Eye (tissue), 1 donor: Measurements from ENCODE around the gene CDK2.
"Not testable (repeated sequence)": the region's sequence is repeated elsewhere in the genome, so short reads cannot be mapped to it uniquely, and the experiment has no call there.

ENCODE experiments used
- DNase-seq: peaks from one replicate; pipeline ENCODE4 v3.0.0-alpha.2; 2015

Gene CDK2

DNA sequence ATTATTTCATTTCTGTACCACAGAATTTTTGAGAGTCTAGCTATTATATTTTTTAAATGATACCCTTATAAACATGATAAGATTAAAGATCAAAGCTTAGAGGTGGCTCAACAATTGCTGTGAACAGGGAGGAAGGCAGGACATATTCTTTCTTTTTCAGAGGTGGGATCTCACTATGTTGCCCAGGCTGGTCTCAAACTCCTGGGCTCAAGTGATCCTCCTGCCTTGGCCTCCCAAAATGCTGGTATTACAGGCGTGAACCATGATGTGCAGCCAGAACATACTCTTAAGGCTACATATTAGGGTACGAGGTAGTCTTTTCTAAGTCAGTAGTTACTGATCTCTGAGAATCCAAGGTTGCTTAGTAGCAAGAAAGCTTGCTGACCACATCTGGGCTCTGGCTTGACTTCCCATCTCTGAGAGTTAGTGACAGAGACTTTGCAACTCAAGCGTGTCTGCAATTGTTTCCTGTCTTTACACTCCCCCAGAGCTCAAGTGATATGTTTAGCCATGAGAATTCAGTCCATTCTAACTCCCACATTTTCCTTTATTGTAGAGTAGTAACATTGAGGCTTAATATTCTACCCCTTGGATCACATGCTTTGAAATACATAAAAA, 15.8 kb downstream of the CDK2 start:
- no peak for DNase-seq

DNA sequence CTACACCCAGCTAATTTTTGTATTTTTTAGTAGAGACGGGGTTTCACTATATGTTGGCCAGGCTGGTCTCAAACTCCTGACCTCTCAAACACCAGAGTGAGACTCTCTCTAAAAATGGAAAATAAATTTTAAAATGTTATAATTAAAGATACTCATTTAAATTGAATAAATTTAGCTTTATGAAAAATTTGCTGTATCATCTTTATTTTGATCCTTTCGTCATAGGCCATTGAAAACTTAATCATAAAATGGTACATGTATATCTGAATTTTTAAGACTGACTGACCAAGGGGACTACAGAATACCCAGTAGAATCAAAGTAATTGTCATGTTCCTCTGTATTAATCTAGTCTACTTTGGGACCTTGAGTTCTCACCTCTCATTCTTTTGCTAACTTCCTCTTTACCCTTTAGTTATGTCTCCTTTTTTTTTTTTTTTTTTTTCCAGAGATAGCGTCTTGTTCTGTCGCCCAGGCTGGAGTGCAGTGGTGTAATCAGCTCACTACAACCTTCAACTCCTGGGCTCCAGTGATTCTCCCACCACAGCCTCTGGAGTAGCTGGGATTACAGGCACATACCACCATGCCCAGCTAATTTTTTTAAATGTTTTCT, 16.7 kb downstream of the CDK2 start:
- no peak for DNase-seq

DNA sequence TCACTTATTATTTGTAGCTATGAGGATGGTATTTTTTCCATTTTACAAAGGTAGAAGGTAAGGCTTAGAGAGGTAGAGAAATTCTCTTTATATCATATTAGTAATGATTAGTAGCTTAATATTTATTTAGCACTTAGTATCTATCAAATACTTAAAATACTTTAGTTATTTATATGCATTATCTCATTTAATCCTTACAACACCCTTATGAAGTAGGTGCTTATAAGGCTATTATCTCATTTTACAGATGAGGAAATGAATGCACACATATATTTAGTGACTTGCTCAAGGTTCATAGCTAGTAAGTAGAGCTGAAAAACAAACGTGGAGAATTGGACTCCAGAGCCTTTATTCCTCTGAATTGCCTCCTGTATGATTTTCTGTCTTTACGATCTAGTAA, 18.2 kb downstream of the CDK2 start:
- DNase-seq: no peak

DNA sequence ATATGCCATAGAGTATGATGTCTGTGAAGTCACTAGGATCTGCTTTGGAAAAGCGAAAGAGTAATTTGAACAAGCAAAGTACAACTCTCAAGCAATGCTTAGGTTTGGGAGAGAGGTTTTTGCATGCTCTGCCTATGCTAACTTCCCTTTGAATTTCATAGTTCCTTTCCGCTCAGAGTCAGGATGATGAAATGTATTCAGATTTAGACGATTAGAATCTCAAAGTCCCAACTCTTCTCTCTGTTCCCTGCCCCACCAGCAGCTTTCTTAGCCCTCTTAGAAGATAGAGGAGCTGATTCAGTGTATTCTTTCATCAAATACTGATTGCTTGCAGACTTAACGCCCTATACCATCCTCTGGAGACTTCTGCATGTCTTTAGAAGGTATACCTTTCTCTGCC, 18.7 kb downstream of the CDK2 start:
- DNase-seq: no peak

DNA sequence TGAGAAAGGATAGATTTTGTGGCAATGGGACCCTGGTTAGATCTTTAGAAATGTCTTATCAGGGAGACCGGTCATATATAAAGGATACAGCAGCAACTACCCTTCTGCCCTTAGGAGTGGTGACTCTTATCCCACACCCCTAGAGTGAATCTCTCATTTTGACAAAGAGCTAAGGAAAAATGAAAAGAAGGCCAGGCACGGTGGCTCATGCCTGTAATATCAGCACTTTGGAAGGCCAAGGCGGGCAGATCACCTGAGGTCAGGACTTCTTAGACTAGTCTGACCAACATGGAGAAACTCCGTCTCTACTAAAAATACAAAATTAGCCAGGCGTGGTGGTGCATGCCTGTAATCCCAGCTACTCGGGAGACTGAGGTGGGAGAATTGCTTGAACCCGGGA, 19.3 kb downstream of the CDK2 start:
- DNase-seq: not testable (repeated sequence)

DNA sequence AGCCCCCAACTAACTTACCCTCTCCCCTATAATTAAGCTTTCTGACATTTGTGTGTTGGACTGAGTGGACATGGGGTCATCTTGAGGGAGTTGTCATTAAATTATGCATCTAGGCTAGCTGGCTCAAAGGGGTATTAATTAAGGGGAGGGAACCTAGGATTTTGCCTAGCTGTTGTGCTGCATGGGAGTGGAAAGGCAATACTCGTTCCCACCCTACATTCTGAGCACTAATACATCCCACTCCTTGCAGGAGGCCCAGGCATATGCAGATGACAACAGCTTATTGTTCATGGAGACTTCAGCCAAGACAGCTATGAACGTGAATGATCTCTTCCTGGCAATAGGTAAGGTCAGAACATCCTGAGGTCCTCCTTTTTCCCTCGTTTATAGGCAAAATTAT, 24.5 kb downstream of the CDK2 start:
- no peak for DNase-seq

DNA sequence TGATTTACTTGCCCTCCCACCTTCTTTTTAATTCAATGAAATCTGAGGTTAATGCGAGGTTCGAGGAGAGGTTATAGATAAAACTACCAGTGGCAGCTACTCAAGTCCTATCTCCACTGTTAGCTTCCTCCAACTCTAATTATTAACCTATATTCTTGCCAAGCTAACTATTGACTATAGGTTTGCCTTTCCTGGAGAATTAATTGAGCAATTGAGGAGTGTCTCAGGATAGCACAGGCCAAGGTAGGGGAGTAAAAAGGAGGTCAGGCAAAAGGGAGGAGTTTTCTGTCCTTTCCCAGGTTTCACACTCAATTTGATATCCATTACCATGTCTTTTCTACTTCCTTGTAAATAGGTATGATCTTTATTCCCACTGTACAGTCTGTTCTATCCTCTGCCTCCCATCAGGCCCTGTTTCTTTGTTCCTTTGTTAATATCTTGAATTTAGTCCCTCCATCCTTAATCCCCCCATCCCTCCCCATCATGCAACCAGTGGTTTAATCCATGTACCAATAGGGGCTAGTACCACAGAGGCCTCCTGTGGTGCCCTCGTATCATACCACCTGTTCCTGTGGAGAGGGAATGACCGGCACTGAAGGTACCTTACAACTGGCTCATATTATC, 26.7 kb downstream of the CDK2 start:
- no peak for DNase-seq

DNA sequence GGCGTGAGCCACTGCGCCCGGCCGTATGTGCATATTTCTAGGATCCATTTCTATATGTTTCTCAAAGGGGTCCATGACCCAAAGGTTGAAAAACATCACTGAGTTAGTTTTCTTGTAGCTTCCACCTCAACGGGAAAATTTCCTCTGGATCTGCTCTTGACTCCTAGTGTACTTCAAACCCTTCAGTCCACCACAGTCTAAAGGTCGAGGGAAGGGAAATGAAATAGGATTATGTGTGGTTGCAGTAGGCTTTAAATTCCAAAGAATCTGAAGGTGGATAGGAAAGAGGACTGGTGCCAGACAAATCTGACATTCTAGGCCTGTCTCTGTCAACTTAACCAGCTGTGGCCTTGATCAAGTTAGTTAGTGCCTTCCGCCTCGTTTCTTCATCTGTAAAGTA, 28.7 kb downstream of the CDK2 start:
- DNase-seq: no peak

DNA sequence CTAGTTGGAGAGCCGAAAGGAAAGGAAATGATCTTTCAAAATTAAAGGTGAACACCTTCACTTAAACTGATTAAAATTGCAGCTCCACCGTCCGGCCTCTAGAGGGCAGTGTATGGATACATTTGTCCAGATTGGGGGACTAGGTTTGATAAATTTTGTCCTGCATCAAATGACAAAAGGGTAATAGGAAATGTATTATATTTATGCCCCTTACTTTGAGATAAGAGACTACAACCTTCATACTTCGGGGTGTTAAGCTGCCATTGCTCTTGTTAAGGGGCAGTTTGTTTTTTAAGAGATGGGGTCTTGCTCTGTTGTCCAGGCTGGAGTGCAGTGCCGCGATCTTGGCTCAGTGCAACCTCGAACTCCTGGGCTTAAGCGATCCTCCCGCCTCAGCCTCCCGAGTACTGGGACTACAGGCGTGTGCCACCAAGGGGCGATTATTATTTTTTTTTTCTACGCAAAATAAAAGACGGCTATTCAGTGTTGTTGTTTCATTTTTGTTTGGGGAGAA, 29.6 kb downstream of the CDK2 start:
- DNase-seq: peak; percentile 92

DNA sequence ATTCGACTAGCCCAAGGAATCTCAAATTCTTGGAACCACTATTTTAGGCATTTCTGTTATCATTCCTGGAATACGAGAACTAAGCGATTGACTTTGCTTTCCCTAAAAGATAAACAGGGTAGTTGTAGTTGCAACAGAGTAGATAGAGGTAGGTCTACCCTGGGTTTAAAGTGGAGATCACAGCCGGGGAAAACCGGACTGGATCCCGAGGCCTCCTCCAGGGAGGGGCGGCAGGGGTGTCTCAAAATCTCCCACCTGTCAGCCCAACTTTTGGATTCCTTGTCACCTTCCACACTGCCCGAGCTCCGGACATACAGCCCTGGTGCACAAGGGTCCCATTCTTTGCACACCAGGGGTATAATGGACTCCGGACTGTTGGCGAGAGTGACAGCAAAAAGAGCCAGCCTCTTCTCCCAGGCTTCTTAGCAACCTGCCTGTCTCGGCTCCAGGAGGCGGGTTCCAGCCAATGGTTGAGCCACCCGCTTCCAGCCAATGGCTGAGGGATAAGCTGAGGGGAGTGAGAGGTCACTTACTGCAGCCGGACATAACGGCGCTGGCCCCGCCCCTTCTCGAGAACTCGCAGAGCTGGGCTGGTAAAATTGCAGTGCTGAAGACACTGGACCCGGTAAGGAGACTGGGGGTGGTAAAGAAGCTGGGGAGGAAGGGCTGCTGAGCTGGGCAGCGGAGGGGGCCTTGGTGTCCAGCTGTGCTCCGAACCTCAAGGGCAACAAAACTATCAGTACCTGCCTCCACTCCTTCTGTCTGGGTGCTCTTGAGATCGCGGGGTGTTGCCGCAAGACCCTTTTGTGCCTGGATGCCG, 30.3 kb downstream of the CDK2 start, which contains the start of gene SUOX:
SUOX (plus strand) TSS at position 562 of the 820 bp plus-strand sequence. CDS start 4,946 bp downstream, outside the sequence.
- DNase-seq: peak; percentile 97

DNA sequence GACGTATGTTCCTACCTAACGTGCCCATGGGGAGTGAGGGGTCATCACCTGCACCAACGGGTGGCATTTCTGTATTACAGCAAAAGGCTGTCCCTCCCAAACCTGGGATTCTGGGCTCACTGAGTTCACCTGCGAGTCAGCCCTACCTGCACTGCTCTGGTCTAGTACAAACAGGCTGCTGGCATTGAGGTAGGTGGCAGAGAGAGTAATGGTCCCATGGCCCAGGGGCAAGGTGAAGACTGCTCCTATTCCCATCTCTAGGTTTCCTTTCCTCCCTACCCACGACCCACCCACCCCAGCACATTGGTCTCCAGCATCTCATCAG, 30.9 kb downstream of the CDK2 start:
- no peak for DNase-seq

DNA sequence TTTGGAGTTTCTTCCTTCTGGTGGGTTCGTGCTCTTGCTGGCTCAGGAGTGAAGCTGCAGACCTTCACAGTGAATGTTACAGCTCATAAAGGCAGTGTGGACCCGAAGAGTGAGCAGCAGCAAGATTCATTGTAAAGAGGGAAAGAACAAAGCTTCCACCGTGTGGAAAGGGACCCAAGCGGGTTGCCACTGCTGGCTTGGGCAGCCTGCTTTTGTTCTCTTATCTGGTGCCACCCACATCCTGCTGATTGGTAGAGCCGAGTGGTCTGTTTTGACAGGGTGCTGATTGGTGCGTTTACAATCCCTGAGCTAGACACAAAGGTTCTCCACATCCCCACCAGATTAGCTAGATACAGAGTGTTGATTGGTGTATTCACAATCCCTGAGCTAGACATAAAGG, 32.9 kb downstream of the CDK2 start:
- DNase-seq: not testable (repeated sequence)

DNA sequence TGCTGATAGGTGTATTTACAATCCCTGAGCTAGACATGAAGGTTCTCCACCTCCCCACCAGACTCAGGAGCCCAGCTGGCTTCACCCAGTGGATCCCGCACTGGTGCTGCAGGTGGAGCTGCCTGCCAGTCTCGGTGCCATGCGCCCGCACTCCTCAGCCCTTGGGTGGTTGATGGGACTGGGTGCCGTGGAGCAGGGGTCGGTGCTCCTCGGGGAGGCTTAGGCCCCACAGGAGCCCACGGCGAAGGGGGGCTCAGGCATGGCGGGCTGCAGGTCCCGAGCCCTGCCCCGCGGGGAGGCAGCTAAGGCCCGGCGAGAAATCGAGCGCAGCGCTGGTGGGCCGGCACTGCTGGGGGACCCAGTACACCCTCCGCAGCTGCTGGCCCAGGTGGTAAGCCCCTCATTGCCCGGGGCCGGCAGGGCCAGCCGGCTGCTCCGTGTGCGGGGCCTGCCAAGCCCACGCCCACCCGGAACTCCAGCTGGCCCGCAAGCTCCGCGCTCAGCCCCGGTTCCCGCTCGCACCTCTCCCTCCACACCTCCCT, 33.4 kb downstream of the CDK2 start:
- not testable (repeated sequence) for DNase-seq

DNA sequence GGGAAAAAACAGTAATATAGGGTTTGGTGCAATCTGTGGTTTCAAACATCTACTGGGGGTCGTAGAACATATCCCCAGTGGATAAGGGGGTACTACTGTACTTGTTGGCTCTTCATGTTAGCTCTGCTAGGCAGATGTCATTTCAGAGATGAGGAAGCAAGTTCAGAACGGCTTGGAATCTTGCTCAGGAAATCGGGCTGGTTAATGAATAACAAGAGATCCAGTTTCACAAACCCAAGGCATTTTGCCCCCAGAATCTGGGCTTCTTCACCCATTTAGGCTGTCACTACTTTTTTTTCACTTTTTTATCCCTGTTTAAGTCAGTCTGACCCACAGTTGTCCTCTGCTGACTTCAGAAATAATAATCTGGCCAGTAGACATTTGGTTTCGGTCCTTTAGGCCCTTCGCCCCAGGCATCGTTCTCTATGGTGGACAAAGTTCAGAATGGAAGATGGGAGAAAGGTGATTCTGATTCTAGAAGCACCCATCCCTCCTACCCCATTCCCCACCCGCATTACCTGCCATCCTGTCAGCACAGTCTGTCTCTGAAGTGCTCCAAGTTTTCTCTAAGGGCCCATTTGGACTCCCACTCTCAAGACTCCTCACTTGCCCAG, 35.0 kb downstream of the CDK2 start:
- no peak for DNase-seq

DNA sequence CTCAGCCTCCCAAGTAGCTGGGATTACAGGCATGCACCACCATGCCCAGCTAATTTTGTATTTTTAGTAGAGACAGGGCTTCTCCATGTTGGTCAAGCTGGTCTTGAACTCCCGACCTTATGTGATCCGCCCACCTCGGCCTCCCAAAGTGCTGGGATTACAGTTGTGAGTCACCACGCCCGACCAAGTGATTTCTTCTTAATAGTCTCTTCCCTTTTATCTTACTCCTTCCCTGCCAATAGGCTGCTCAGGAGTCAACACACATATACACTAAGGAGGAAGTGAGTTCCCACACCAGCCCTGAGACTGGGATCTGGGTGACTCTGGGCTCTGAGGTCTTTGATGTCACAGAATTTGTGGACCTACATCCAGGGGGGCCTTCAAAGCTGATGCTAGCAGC, 36.7 kb downstream of the CDK2 start:
- DNase-seq: not testable (repeated sequence)

DNA sequence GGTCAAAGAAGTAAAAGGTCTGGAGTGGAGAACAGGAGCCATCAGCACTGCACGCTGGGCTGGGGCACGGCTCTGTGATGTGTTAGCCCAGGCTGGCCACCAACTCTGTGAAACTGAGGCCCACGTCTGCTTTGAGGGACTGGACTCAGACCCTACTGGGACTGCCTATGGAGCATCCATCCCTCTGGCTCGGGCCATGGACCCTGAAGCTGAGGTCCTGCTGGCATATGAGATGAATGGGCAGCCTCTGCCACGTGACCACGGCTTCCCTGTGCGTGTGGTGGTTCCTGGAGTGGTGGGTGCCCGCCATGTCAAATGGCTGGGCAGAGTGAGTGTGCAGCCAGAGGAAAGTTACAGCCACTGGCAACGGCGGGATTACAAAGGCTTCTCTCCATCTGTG, 37.6 kb downstream of the CDK2 start:
- no peak for DNase-seq

DNA sequence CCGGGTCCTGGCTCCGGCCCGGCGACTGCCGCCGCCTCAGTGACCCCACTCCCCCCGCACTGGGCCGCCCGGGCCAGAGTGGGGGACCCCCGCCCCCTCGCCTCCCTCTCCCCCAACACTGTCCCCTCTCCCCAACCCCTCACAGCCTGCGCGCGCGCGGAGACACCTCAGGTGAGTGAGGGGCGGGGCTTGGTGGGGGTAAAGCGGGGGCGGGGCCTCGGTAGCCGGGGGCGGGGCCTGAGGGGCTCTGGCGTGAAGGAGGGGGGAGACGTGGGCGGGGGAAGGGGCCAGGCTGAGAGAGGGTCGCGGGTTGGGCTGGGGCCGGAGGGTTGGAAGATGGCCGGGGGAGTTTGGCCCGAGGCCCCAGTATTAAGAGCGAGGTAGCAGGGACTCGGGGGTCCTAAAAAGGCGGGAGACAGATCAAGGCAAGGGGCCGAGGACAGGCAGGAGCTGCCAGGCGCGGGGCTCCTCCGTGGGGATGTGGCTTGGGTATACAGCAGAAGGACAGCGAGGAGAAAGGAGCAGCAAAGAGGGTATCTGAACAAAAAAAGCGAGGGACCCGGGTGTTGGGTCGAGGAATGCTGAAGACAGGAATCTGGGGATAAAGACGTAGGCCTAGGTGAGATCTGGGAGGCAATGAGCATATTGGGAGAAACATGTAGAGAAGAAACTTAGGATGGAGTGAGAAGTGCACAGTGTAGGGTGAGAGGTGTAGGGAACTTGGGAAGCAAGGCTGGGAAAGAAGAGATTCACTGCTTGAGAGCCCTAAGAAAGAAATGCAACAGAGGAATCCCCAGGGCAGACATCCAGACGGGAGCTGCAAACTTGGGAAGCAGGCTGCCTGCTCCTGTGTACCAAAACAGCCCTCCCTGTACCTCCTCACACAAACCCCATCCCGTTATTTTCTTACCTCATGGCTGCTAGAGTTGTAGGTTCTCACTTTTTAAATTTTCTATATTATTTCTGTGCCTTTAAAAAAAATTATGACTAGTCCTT, 41.2 kb downstream of the CDK2 start:
- peak; percentile 83 for DNase-seq

DNA sequence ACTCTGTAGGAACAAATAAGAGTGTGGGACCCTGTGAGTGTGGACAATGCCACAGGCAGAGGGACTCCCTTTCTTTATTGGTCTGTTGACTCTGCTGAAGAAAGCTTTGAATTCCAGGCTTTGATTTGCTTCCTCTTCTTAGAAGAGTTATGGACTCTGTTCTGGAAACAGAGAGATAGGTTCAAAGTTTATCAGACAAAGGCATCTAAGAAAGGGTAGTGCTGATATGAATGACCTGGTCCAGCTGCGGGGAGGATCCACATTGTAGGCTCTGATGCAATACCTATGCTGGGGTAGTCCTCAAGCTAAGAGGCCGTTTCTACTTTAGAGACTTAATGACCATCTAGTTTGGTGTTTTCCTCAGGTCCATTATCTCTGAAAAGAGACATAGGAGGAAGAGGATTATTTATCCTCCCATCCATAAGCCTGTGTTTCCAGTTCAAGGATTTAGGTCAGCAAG, 43.5 kb downstream of the CDK2 start:
- DNase-seq: no peak

DNA sequence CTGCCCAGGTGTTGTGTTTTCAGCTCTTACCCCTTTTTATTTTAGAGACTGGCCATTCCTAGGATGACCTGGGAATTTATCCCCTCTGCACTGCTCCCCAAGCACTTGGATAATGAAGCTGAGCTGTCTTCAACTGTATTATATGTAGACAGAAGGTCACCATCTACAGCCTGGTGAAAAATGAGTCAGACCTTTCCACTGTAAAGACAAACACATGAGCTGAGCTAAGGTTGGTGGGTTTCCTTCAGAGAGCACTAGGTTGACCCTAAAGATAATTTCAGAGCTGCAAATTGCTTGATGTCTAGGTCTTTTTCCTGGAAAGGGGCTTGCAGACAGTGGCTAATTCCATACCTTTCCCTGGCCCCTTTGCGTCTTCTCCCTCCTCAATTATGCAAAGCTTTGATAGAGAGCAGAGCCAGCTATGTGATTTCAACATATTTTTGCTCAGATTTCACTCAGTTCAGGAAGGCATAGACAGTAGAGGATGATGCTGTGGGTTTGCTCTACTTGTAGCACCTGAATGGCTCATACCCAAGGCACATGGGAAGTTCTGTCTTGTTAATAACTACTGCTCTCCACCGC, 45.0 kb downstream of the CDK2 start:
- DNase-seq: no peak

DNA sequence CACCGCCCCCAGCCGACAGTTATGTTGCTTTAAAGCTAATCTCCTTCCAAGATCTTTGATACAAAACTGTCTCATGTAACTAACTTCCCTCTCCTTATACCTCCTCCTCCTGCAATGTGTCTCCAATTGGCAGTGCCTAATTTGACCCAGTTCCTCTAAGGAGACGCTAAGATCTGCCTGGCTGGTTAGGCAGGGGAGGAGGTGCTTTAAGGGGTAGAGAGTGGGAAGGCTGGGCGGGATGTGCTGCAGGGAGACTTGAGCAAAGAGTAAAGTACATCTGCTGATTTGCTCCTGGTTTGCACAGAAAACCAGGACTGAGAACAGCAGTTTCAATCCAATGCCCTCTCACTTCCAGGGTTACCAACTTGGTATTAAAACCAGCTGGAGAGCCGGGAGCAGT, 46.9 kb downstream of the CDK2 start:
- DNase-seq: peak; percentile 33

DNA sequence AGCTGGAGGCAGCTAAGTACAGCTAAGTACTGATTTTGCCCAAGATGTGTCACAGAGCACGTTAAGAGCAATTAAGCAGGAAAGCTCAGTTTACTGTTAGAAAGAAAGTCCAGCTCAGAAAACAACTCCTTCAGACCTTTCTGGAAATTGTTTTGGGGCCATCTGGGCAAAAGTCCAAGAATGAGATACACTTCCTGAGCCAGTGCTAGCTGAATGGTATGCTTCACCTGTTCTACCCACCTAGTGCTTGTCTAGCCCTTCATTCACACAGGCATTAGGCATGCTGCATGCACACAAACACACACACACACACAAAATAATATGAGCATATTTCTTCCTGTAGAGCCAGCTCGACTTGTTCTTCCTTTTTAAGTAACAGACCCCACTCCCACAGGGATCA, 47.6 kb downstream of the CDK2 start:
- DNase-seq: peak; percentile 9
